ENCODE results near the gene PRDX1. TPM values are rescaled to one million over a fixed set of nuclear protein-coding genes. Genes with fewer than 3 reads are reported as not detected.

Gene PRDX1
- total RNA-seq, 1 experiment from 2014 or later = 744 TPM

DNA sequence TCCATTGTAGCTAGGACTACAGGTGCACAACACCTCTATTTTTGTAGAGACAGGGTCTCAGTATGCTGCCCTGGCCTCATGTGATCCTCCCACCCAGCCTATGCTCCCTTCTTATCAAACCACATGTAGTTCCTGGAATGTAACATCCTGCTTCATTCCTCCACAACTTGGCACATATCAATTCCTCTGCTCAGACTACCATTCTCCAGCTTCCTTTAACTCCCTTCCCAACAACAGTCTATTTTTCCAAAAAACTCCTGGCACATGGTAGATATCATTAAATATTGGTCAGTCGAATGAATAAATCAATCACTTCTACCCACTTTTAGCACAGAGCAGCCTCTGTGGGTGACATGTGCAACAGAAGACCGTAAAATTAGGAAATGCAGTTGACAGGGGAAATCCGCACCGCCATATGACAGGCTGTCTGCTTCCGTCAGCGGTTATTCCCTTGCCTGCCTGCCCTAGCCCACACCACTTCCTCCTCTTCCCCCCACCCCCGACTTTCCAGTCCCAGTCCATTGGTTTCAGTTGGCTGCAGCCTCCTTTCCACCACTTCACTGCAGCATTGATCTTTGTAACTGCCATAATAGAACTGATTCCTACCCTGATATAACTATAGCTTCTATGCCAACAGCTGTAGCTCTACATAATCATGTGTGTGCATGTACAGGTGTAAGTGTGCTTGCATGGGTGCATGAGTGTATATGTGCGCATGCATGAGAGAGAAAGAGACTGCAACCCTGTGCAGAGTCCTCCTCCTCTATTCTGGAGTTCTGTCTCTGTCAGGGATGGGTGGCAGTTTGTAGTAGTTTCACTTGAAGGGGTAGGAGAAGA is 22.1 kb upstream of the PRDX1 start:
- intact Hi-C loops (cut with micrococcal nuclease; ENCODE audit: unreplicated experiment) = no loop called here
- no peak for DNase-seq
- Mint-ChIP-seq H3K36me3 (ENCODE audit: insufficient read depth, unreplicated experiment) (no peaks in the 10 kb centered on the region), H3K4me1 (ENCODE audit: low read depth, unreplicated experiment) (peaks cover 32% of the 10 kb centered on the region), H3K27ac (ENCODE audit: unreplicated experiment) (no peak overlapping the region), H3K9me3 (ENCODE audit: low read depth, unreplicated experiment) (no peaks in the 10 kb centered on the region), H3K27me3 (ENCODE audit: unreplicated experiment) (no peaks in the 10 kb centered on the region), H3K4me3 (ENCODE audit: low read depth, unreplicated experiment) (no peak overlapping the region)
- CTCF ChIA-PET = no interaction called here
- TF ChIP-seq, protein P1, sequence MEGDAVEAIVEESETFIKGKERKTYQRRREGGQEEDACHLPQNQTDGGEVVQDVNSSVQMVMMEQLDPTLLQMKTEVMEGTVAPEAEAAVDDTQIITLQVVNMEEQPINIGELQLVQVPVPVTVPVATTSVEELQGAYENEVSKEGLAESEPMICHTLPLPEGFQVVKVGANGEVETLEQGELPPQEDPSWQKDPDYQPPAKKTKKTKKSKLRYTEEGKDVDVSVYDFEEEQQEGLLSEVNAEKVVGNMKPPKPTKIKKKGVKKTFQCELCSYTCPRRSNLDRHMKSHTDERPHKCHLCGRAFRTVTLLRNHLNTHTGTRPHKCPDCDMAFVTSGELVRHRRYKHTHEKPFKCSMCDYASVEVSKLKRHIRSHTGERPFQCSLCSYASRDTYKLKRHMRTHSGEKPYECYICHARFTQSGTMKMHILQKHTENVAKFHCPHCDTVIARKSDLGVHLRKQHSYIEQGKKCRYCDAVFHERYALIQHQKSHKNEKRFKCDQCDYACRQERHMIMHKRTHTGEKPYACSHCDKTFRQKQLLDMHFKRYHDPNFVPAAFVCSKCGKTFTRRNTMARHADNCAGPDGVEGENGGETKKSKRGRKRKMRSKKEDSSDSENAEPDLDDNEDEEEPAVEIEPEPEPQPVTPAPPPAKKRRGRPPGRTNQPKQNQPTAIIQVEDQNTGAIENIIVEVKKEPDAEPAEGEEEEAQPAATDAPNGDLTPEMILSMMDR (IDR thresholded peaks at IDR 0.05; ENCODE audit: unreplicated experiment) = no peak
- BruUV-seq (replicated peaks) = no TSS peak

DNA sequence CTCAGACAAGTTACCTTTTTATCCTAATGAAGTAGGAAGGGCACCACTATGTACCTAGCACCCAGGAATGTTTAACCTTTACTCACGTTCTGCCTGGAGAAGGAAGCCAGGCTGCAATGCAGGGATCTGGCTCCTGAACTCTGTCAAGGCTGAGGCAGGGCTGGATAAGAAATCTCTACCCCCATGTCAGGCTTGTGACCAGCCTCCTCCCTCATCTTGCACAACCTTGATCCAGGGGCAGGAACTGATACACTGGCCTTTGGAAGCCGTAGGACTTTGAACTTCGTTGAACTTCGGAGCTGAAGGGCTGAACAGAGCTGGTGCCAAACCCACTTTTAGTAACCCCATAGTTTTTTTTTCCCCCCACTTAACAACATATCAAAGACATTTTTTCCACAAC is 20.9 kb upstream of the PRDX1 start:
- intact Hi-C loops (cut with micrococcal nuclease; ENCODE audit: unreplicated experiment) = no loop called here
- no peak overlapping the region for H3K4me3 Mint-ChIP-seq (ENCODE audit: low read depth, unreplicated experiment)
- no peaks in the 10 kb centered on the region for H3K27me3 Mint-ChIP-seq (ENCODE audit: unreplicated experiment)
- TF ChIP-seq, protein P1 (IDR thresholded peaks at IDR 0.05; ENCODE audit: unreplicated experiment) = no peak
- H3K9me3 Mint-ChIP-seq (ENCODE audit: low read depth, unreplicated experiment) = no peaks in the 10 kb centered on the region
- DNase-seq = no peak
- no TSS peak for BruUV-seq (replicated peaks)
- peaks cover 32% of the 10 kb centered on the region for H3K4me1 Mint-ChIP-seq (ENCODE audit: low read depth, unreplicated experiment)
- no peak overlapping the region for H3K27ac Mint-ChIP-seq (ENCODE audit: unreplicated experiment)
- CTCF ChIA-PET = interaction anchor here (0.7 kb wide), 1 partner anchor 1759 kb away, joined by 6 read pairs; no protein-coding TSS in a partner anchor
- no peaks in the 10 kb centered on the region for H3K36me3 Mint-ChIP-seq (ENCODE audit: insufficient read depth, unreplicated experiment)

DNA sequence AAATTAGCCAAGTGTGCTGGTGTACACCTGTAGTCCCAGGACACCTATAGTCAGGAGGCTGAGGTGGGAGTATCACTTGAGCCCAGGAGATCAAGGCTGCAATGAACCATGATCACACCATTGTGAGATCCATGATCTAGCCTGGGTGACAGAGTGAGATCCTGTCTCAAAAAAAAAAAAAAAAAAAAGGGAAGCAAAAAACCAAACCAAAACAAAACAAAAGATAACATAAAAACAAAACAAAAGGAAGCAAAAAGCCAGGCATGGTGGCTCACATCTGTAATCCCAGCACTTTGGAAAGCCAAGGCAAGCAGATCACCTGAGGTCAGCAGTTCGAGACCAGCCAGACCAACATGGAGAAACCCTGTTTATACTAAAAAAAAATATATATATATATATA is 19.5 kb upstream of the PRDX1 start:
- H3K9me3 Mint-ChIP-seq (ENCODE audit: low read depth, unreplicated experiment) = no peaks in the 10 kb centered on the region
- no peak overlapping the region for H3K4me3 Mint-ChIP-seq (ENCODE audit: low read depth, unreplicated experiment)
- CTCF ChIA-PET = no interaction called here
- TF ChIP-seq, protein P1 (IDR thresholded peaks at IDR 0.05; ENCODE audit: unreplicated experiment) = no peak
- no peak overlapping the region for H3K27ac Mint-ChIP-seq (ENCODE audit: unreplicated experiment)
- H3K4me1 Mint-ChIP-seq (ENCODE audit: low read depth, unreplicated experiment) = peaks cover 32% of the 10 kb centered on the region
- intact Hi-C loops (cut with micrococcal nuclease; ENCODE audit: unreplicated experiment) = no loop called here
- no TSS peak for BruUV-seq (replicated peaks)
- H3K36me3 Mint-ChIP-seq (ENCODE audit: insufficient read depth, unreplicated experiment) = no peaks in the 10 kb centered on the region
- no peaks in the 10 kb centered on the region for H3K27me3 Mint-ChIP-seq (ENCODE audit: unreplicated experiment)
- DNase-seq = no peak

DNA sequence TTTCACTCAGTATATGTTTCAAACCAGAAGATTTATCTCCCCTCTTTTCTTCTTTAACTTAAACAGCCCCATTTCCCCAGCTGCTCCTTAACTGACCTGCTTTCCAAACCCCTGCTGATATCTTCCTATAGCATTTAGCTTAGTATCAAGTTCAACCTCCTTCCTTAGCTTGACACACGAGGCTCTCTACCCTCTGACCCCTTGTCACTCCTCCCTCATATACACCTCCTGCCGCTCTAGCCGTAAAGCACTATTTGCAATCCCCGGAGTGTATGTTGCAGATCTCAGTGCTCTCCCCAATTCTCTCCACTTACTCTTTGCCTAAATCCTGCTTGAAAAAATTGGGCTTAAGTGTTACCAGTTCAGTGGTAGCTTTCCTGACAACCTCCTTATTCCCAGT is 15.2 kb upstream of the PRDX1 start:
- intact Hi-C loops (cut with micrococcal nuclease; ENCODE audit: unreplicated experiment) = no loop called here
- H3K9me3 Mint-ChIP-seq (ENCODE audit: low read depth, unreplicated experiment) = no peaks in the 10 kb centered on the region
- no peak overlapping the region for H3K27ac Mint-ChIP-seq (ENCODE audit: unreplicated experiment)
- DNase-seq = no peak
- no TSS peak for BruUV-seq (replicated peaks)
- H3K4me3 Mint-ChIP-seq (ENCODE audit: low read depth, unreplicated experiment) = no peak overlapping the region
- TF ChIP-seq, protein P1 (IDR thresholded peaks at IDR 0.05; ENCODE audit: unreplicated experiment) = no peak
- no peaks in the 10 kb centered on the region for H3K27me3 Mint-ChIP-seq (ENCODE audit: unreplicated experiment)
- no peaks in the 10 kb centered on the region for H3K4me1 Mint-ChIP-seq (ENCODE audit: low read depth, unreplicated experiment)
- no peaks in the 10 kb centered on the region for H3K36me3 Mint-ChIP-seq (ENCODE audit: insufficient read depth, unreplicated experiment)
- CTCF ChIA-PET = interaction anchor here (0.6 kb wide), 1 partner anchor 166 kb away, joined by 4 read pairs; no protein-coding TSS in a partner anchor

All from Calu3 (cell line).